Measurements from ENCODE around the gene BCL3. TPM values are rescaled to one million over a fixed set of nuclear protein-coding genes. Genes with fewer than 3 reads are reported as not detected.
A peak's percentile ranks its signal among the peaks of the same experiment; 100 is the strongest.

The BCL3 gene
- total and polyA plus RNA-seq, 2 of the 13 experiments (the other 11 are each of a cell fraction or from before 2014, with no cell fraction given): 2.3 to 4.0 TPM

GRCh38 chr19:44718441-44719261 is 29.9 kb upstream of the BCL3 start (continued):
- TF ChIP-seq ZFP90 (CRISPR knock-in tag; IDR thresholded peaks at IDR 0.05; ENCODE audit: borderline replicate concordance) (peak; percentile 59; the same call in 1 of the 2 replicates), AHDC1 (CRISPR knock-in tag; IDR thresholded peaks at IDR 0.05; ENCODE audit: borderline replicate concordance) (peak; percentile 66; the same call in 1 of the 2 replicates), HNF4G (IDR thresholded peaks at IDR 0.05; ENCODE audit: borderline replicate concordance, low read depth, low read length) (0 out of 2 replicates have a peak, but pooled peaks have one; percentile 19), HNF4G (CRISPR knock-in tag; IDR thresholded peaks at IDR 0.05; ENCODE audit: borderline replicate concordance, low read depth) (no peak), ZNF850 (CRISPR knock-in tag; conservative IDR thresholded peaks at IDR 0.05) (no peak), PHB2 (IDR thresholded peaks at IDR 0.05; ENCODE audit: partially characterized antibody) (no peak), ZNF441 (CRISPR knock-in tag; IDR thresholded peaks at IDR 0.05; ENCODE audit: borderline replicate concordance) (no peak), KLF12 (CRISPR knock-in tag; IDR thresholded peaks at IDR 0.05; ENCODE audit: borderline replicate concordance) (no peak), ZBTB42 (CRISPR knock-in tag; IDR thresholded peaks at IDR 0.05) (no peak), ADNP (CRISPR knock-in tag; IDR thresholded peaks at IDR 0.05) (no peak), RFXANK (CRISPR knock-in tag; IDR thresholded peaks at IDR 0.05) (no peak), ELF1 (CRISPR knock-in tag; IDR thresholded peaks at IDR 0.05) (peak; percentile 36; the same call in 1 of the 2 replicates), ZNF672 (CRISPR knock-in tag; IDR thresholded peaks at IDR 0.05) (no peak), SOX6 (IDR thresholded peaks at IDR 0.05) (no peak), SOX6 (CRISPR knock-in tag; IDR thresholded peaks at IDR 0.05) (peak; percentile 96), MED1 (CRISPR knock-in tag; IDR thresholded peaks at IDR 0.05) (peak; percentile 94), FOXJ3 (CRISPR knock-in tag; IDR thresholded peaks at IDR 0.05; ENCODE audit: borderline replicate concordance) (peak; percentile 21; the same call in 1 of the 2 replicates), ZNF713 (CRISPR knock-in tag; IDR thresholded peaks at IDR 0.05) (no peak), MIER3 (CRISPR knock-in tag; IDR thresholded peaks at IDR 0.05; ENCODE audit: borderline replicate concordance) (peak; percentile 71; the same call in 1 of the 2 replicates), MLLT10 (CRISPR knock-in tag; IDR thresholded peaks at IDR 0.05) (no peak), NCOA1 (CRISPR knock-in tag; IDR thresholded peaks at IDR 0.05) (0 out of 2 replicates have a peak, but pooled peaks have one; percentile 37)
